GM12878 (cell line): ENCODE data around the gene ADAM23. TPM values are rescaled to one million over a fixed set of nuclear protein-coding genes. Genes with fewer than 3 reads are reported as not detected.
A peak's percentile ranks its signal among the peaks of the same experiment; 100 is the strongest.

Experiments
- ATF2 ChIP-seq: IDR thresholded peaks from 2 replicates; pipeline ENCODE4 v1.6.1; 2012; ENCODE audit warnings: low read length, inconsistent platforms
- CBFB ChIP-seq: IDR thresholded peaks from 2 replicates; pipeline ENCODE4 v1.6.1; 2016; ENCODE audit warnings: antibody characterized with exemption, low read depth
- CTCF ChIP-seq, 3 experiments: IDR thresholded peaks in 2 of 3; conservative IDR thresholded peaks in 1 of 3; 2 replicates each; pipeline ENCODE4 v1.5.1; 2011; ENCODE audit warnings: low read depth in 3 of 3, low read length in 3 of 3, mild to moderate bottlenecking in 3 of 3, control low read depth in 2 of 3, moderate library complexity in 2 of 3, inconsistent platforms in 1 of 3, mixed read lengths in 1 of 3; ENCODE audit not compliant: control insufficient read depth in 2 of 3, insufficient read depth in 1 of 3; ENCODE audit errors: extremely low read depth in 1 of 3
- E4F1 ChIP-seq: fragments of 450-650 bp; IDR thresholded peaks from 2 replicates; pipeline ENCODE4 v1.6.1; 2018; ENCODE audit warnings: borderline replicate concordance, mild to moderate bottlenecking; ENCODE audit not compliant: partially characterized antibody
- EGR1 ChIP-seq, 2 experiments: IDR thresholded peaks; 1 replicate in 1 of 2; 2 replicates in 1 of 2; pipeline ENCODE4 v1.6.1; 2011 to 2012; ENCODE audit warnings: low read depth in 2 of 2, low read length in 2 of 2, borderline replicate concordance in 1 of 2, mild to moderate bottlenecking in 1 of 2, moderate library complexity in 1 of 2
- EZH2 ChIP-seq: IDR thresholded peaks from 2 replicates; pipeline ENCODE4 v1.6.1; 2012; ENCODE audit warnings: low read depth, mild to moderate bottlenecking, control low read depth, inconsistent platforms, low read length, borderline replicate concordance; ENCODE audit not compliant: control insufficient read depth
- GABPA ChIP-seq: IDR thresholded peaks from 2 replicates; pipeline ENCODE4 v1.6.1; 2014; ENCODE audit warnings: antibody characterized with exemption, low read depth, mild to moderate bottlenecking, inconsistent platforms
- KAT2A ChIP-seq: conservative IDR thresholded peaks from 2 replicates; pipeline ENCODE4 v1.6.1; 2011; ENCODE audit warnings: low read depth, low read length; ENCODE audit not compliant: control insufficient read depth
- MEF2A ChIP-seq: IDR thresholded peaks from 2 replicates; pipeline ENCODE4 v1.6.1; 2011; ENCODE audit warnings: low read depth, mild to moderate bottlenecking, low read length, moderate library complexity; ENCODE audit not compliant: insufficient read depth
- NRF1 ChIP-seq: conservative IDR thresholded peaks from 2 replicates; pipeline ENCODE4 v1.6.1; 2011; ENCODE audit warnings: mild to moderate bottlenecking, low read depth, low read length, improper control_type of control experiment
- POLR2A ChIP-seq: IDR thresholded peaks from 2 replicates; pipeline ENCODE4 v1.6.1; 2011; ENCODE audit warnings: low read depth, mild to moderate bottlenecking, low read length
- SIX5 ChIP-seq: IDR thresholded peaks from 2 replicates; pipeline ENCODE4 v1.6.1; 2011; ENCODE audit warnings: mild to moderate bottlenecking, low read depth, low read length, moderate library complexity; ENCODE audit not compliant: severe bottlenecking
- STAT3 ChIP-seq: IDR thresholded peaks from 2 replicates; pipeline ENCODE4 v1.6.1; 2011; ENCODE audit warnings: low read depth, low read length, improper control_type of control experiment
- SUPT20H ChIP-seq: IDR thresholded peaks from 2 replicates; pipeline ENCODE4 v1.6.1; 2011; ENCODE audit warnings: low read depth, mild to moderate bottlenecking, low read length, moderate library complexity, borderline replicate concordance; ENCODE audit not compliant: control insufficient read depth
- TAF1 ChIP-seq: IDR thresholded peaks from 2 replicates; pipeline ENCODE4 v1.6.1; 2011; ENCODE audit warnings: mild to moderate bottlenecking, low read depth, low read length, borderline replicate concordance
- TCF12 ChIP-seq: IDR thresholded peaks from 2 replicates; pipeline ENCODE4 v1.6.1; 2011; ENCODE audit warnings: low read depth, mild to moderate bottlenecking, low read length
- ZNF207 ChIP-seq: fragments of 450-650 bp; IDR thresholded peaks from 2 replicates; pipeline ENCODE4 v1.6.1; 2014; ENCODE audit warnings: antibody characterized with exemption, mild to moderate bottlenecking, borderline replicate concordance
- ZNF24 ChIP-seq: fragments of 450-650 bp; IDR thresholded peaks from 2 replicates; pipeline ENCODE4 v1.6.1; 2017; ENCODE audit warnings: antibody characterized with exemption, mild to moderate bottlenecking
- ZNF687 ChIP-seq: fragments of 450-650 bp; IDR thresholded peaks from 2 replicates; pipeline ENCODE4 v1.6.1; 2017; ENCODE audit warnings: mild to moderate bottlenecking, moderate library complexity
- polyA plus RNA-seq, 11 experiments: library from polyadenylated mRNA; depleted of rRNA in 4 of 11; unstranded in 6 of 11; stranded (reverse) in 5 of 11; fragments of >200 nt; fragmentation: Nextera tagmentation in 4 of 11; fragmentation: Illumina TruSeq in 1 of 11; extraction: Ambion mirVana in 4 of 11; extraction: Trizol in 1 of 11; gene quantifications; 1 replicate in 1 of 11; 2 replicates in 10 of 11; pipeline versions ENCODE4 v1.2.1 to v1.2.3, GENCODE V29; 2011 to 2016; ENCODE audit warnings: inconsistent platforms in 2 of 11, missing spikeins in 2 of 11, low read depth in 1 of 11
- total RNA-seq, 4 experiments: library from RNA; depleted of rRNA in 3 of 4; stranded (reverse); fragments of >200 nt in 3 of 4; fragmentation: Illumina TruSeq in 1 of 4; extraction: Trizol in 1 of 4; gene quantifications; 2 replicates each; pipeline versions ENCODE4 v1.2.1 to v1.2.3, GENCODE V29; 2013 to 2021

ADAM23 gene
- total and polyA plus RNA-seq, 10 of the 15 experiments (the other 5 are each of a cell fraction or from before 2014, with no cell fraction given), result 5.7 to 41.8 (median 15.6) TPM

- TF ChIP-seq ZNF687 (no peak), EZH2 (0 out of 2 replicates have a peak, but pooled peaks have one; percentile 13), KAT2A (no peak), ZNF24 (no peak), POLR2A (peak; percentile 55; the same call in 1 of the 2 replicates), TAF1 (no peak), NRF1 (0 out of 2 replicates have a peak, but pooled peaks have one; percentile 13), EGR1 (IDR thresholded peaks at IDR 0.05; ENCODE audit: borderline replicate concordance in 1 of 2, low read depth in 2 of 2, low read length in 2 of 2) (peak in 1 of 2 experiments; percentile 65; a peak in 1 of 3 replicates), E4F1 (no peak), GABPA (no peak), CTCF (IDR thresholded peaks at IDR 0.05 in 2 of 3, conservative IDR thresholded peaks at IDR 0.05 in 1 of 3; ENCODE audit: control insufficient read depth in 2 of 3, extremely low read depth in 1 of 3, insufficient read depth in 1 of 3, low read depth in 3 of 3, low read length in 3 of 3) (peak in 1 of 3 experiments; percentile 15; a peak in 2 of 6 replicates), ZNF207 (no peak), CBFB (no peak), ATF2 (no peak), STAT3 (no peak), MEF2A (no peak), TCF12 (no peak), SUPT20H (no peak), SIX5 (no peak)
Observed at GRCh38 chr2:206442833-206443734, at the start of gene ADAM23 (continued).
